WTC11 (cell line): Measurements from ENCODE around the gene MCF2L. TPM values are rescaled to one million over a fixed set of nuclear protein-coding genes. Genes with fewer than 3 reads are reported as not detected.

Experiments
- ATAC-seq: fragments of 200-7000 bp; cut with Tn5 transposase; 2 replicates; pipeline ENCODE4 v1.10.0; 2021; ENCODE audit warnings: mild to moderate bottlenecking, moderate library complexity
- CTCF ChIA-PET: fragments of 300-600 bp; sonication (Branson Sonifier 250); formaldehyde crosslinking; loops from one replicate; lab custom pipeline; 2021; ENCODE audit warnings: antibody characterized with exemption; lab: Charles Lee
- POLR2A ChIA-PET: fragments of 350-600 bp; sonication (Branson Sonifier 250); formaldehyde crosslinking; loops from one replicate; lab custom pipeline; 2021; ENCODE audit warnings: antibody characterized with exemption; lab: Charles Lee
- DNase-seq: peaks from one replicate; pipeline ENCODE4 v3.0.0; 2021; ENCODE audit warnings: low spot score
- H3K27ac Mint-ChIP-seq: 2 replicates; pipeline ENCODE4 v1.8.0; 2021; ENCODE audit warnings: mixed read lengths
- H3K27me3 Mint-ChIP-seq: 2 replicates; pipeline ENCODE4 v1.8.0; 2021; ENCODE audit warnings: low read depth, mild to moderate bottlenecking, moderate library complexity, mixed read lengths
- H3K36me3 Mint-ChIP-seq: 2 replicates; pipeline ENCODE4 v1.8.0; 2021; ENCODE audit warnings: mixed read lengths
- H3K4me1 Mint-ChIP-seq: 2 replicates; pipeline ENCODE4 v1.8.0; 2022; ENCODE audit warnings: mixed read lengths
- H3K4me3 Mint-ChIP-seq: 2 replicates; pipeline ENCODE4 v1.8.0; 2021; ENCODE audit warnings: mild to moderate bottlenecking, moderate library complexity, mixed read lengths
- H3K9me3 Mint-ChIP-seq: 2 replicates; pipeline ENCODE4 v1.8.0; 2021; ENCODE audit warnings: mixed read lengths
- CREB1 ChIP-seq: sonication (generic); formaldehyde crosslinking; IDR thresholded peaks from 2 replicates; pipeline ENCODE4 v1.8.0; 2023; ENCODE audit warnings: mild to moderate bottlenecking, missing genetic modification reagents
- ELF4 ChIP-seq: sonication (generic); formaldehyde crosslinking; IDR thresholded peaks from 2 replicates; pipeline ENCODE4 v1.8.1; 2022; ENCODE audit warnings: low read depth, mild to moderate bottlenecking, moderate library complexity, missing genetic modification reagents
- FOXK1 ChIP-seq: sonication (generic); formaldehyde crosslinking; IDR thresholded peaks from 2 replicates; pipeline ENCODE4 v1.8.0; 2022; ENCODE audit warnings: mild to moderate bottlenecking, moderate library complexity, missing genetic modification reagents
- GRHL2 ChIP-seq: fragments of 250-450 bp; sonication (Bioruptor Pico); IDR thresholded peaks from 2 replicates; pipeline ENCODE4 v1.8.0; 2022; ENCODE audit warnings: mild to moderate bottlenecking, moderate library complexity; ENCODE audit not compliant: insufficient replicate concordance, severe bottlenecking
- JAZF1 ChIP-seq: fragments of 250-450 bp; sonication (Bioruptor Pico); IDR thresholded peaks from 2 replicates; pipeline ENCODE4 v1.9.0; 2021; ENCODE audit warnings: moderate library complexity, mild to moderate bottlenecking, inconsistent platforms
- MYBL2 ChIP-seq: sonication (generic); formaldehyde crosslinking; IDR thresholded peaks from 2 replicates; pipeline ENCODE4 v1.8.1; 2023; ENCODE audit warnings: mild to moderate bottlenecking, moderate library complexity, missing genetic modification reagents
- NFYB ChIP-seq: sonication (generic); formaldehyde crosslinking; conservative IDR thresholded peaks from 2 replicates; pipeline ENCODE4 v1.8.0; 2022; ENCODE audit warnings: low read depth, missing genetic modification reagents
- NR1H2 ChIP-seq: sonication (generic); formaldehyde crosslinking; IDR thresholded peaks from 2 replicates; pipeline ENCODE4 v1.9.0; 2021; ENCODE audit warnings: mild to moderate bottlenecking, moderate library complexity, missing genetic modification reagents
- NR3C1 ChIP-seq: sonication (generic); formaldehyde crosslinking; conservative IDR thresholded peaks from 2 replicates; pipeline ENCODE4 v1.8.1; 2023; ENCODE audit warnings: low read depth, mild to moderate bottlenecking, missing genetic modification reagents
- SMAD4 ChIP-seq: sonication (generic); formaldehyde crosslinking; IDR thresholded peaks from 2 replicates; pipeline ENCODE4 v1.8.0; 2022; ENCODE audit warnings: mild to moderate bottlenecking, missing genetic modification reagents
- SP1 ChIP-seq: sonication (generic); formaldehyde crosslinking; conservative IDR thresholded peaks from 2 replicates; pipeline ENCODE4 v1.8.1; 2022; ENCODE audit warnings: missing genetic modification reagents
- ZNF138 ChIP-seq: sonication (generic); formaldehyde crosslinking; conservative IDR thresholded peaks from 2 replicates; pipeline ENCODE4 v1.8.1; 2022; ENCODE audit warnings: mild to moderate bottlenecking, moderate library complexity, missing genetic modification reagents
- ZNF232 ChIP-seq: sonication (generic); formaldehyde crosslinking; IDR thresholded peaks from 2 replicates; pipeline ENCODE4 v1.8.0; 2022; ENCODE audit warnings: mild to moderate bottlenecking, missing genetic modification reagents
- ZNF396 ChIP-seq: fragments of 250-450 bp; sonication (Bioruptor Pico); IDR thresholded peaks from 2 replicates; pipeline ENCODE4 v1.8.0; 2021; ENCODE audit warnings: mild to moderate bottlenecking, moderate library complexity, borderline replicate concordance
- total RNA-seq: library from RNA; stranded (reverse); gene quantifications from 3 replicates; pipeline ENCODE4 v1.2.3, GENCODE V29; 2021
- TF ChIP-seq, protein P1 (sequence below): sonication (generic); formaldehyde crosslinking; IDR thresholded peaks from 2 replicates; pipeline ENCODE4 v1.8.1; 2023; ENCODE audit warnings: mild to moderate bottlenecking, missing genetic modification reagents, borderline replicate concordance
- TF ChIP-seq, protein P2 (sequence below): sonication (generic); formaldehyde crosslinking; IDR thresholded peaks from 2 replicates; pipeline ENCODE4 v1.8.1; 2023; ENCODE audit warnings: mild to moderate bottlenecking, moderate library complexity, missing genetic modification reagents
- TF ChIP-seq, protein P3 (sequence below): sonication (generic); formaldehyde crosslinking; conservative IDR thresholded peaks from 2 replicates; pipeline ENCODE4 v1.8.1; 2023; ENCODE audit warnings: mild to moderate bottlenecking, low read depth, missing genetic modification reagents, moderate library complexity
- TF ChIP-seq, protein P4 (sequence below): sonication (generic); formaldehyde crosslinking; IDR thresholded peaks from 2 replicates; pipeline ENCODE4 v1.8.0; 2022; ENCODE audit warnings: mild to moderate bottlenecking, missing genetic modification reagents
- TF ChIP-seq, protein P5 (sequence below): sonication (generic); formaldehyde crosslinking; IDR thresholded peaks from 2 replicates; pipeline ENCODE4 v1.8.1; 2022; ENCODE audit warnings: mild to moderate bottlenecking, missing genetic modification reagents, moderate library complexity, borderline replicate concordance

MCF2L gene
- total RNA-seq, 1 experiment from 2014 or later = 34.8 TPM

DNA sequence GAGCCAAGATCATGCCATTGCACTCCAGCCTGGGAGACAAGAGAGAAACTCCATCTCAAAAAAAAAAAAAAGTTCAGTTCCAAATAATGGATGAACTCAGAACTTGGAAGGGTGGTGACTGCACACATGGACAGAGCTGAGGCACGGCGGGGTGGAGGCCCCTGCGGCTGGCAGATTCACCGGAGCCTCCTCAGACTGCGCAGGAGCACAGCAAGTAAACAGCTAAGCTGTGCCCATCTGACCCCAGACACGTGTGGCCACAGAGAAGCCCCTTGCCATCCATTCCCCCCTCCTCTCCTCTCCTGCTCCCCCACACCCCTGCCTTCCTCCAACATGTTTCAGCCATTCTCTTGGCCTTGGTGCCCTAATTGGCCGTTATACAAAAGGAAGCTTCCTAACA lies 173.9 kb downstream of the MCF2L start:
- ChIA-PET CTCF (interaction anchor here (0.7 kb wide), 3 partner anchors 8 to 94 kb away, joined by 3 to 6 read pairs (median 4); no protein-coding TSS in a partner anchor), POLR2A (no interaction called here)
- TF ChIP-seq, protein P1, sequence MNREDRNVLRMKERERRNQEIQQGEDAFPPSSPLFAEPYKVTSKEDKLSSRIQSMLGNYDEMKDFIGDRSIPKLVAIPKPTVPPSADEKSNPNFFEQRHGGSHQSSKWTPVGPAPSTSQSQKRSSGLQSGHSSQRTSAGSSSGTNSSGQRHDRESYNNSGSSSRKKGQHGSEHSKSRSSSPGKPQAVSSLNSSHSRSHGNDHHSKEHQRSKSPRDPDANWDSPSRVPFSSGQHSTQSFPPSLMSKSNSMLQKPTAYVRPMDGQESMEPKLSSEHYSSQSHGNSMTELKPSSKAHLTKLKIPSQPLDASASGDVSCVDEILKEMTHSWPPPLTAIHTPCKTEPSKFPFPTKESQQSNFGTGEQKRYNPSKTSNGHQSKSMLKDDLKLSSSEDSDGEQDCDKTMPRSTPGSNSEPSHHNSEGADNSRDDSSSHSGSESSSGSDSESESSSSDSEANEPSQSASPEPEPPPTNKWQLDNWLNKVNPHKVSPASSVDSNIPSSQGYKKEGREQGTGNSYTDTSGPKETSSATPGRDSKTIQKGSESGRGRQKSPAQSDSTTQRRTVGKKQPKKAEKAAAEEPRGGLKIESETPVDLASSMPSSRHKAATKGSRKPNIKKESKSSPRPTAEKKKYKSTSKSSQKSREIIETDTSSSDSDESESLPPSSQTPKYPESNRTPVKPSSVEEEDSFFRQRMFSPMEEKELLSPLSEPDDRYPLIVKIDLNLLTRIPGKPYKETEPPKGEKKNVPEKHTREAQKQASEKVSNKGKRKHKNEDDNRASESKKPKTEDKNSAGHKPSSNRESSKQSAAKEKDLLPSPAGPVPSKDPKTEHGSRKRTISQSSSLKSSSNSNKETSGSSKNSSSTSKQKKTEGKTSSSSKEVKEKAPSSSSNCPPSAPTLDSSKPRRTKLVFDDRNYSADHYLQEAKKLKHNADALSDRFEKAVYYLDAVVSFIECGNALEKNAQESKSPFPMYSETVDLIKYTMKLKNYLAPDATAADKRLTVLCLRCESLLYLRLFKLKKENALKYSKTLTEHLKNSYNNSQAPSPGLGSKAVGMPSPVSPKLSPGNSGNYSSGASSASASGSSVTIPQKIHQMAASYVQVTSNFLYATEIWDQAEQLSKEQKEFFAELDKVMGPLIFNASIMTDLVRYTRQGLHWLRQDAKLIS (CRISPR knock-in tag) = no peak
- TF ChIP-seq ZNF396 (CRISPR knock-in tag) (no peak), SMAD4 (CRISPR knock-in tag) (no peak), ZNF232 (CRISPR knock-in tag) (no peak), SP1 (CRISPR knock-in tag) (no peak), ELF4 (no peak), JAZF1 (CRISPR knock-in tag) (no peak), GRHL2 (CRISPR knock-in tag) (no peak)
- TF ChIP-seq, protein P2, sequence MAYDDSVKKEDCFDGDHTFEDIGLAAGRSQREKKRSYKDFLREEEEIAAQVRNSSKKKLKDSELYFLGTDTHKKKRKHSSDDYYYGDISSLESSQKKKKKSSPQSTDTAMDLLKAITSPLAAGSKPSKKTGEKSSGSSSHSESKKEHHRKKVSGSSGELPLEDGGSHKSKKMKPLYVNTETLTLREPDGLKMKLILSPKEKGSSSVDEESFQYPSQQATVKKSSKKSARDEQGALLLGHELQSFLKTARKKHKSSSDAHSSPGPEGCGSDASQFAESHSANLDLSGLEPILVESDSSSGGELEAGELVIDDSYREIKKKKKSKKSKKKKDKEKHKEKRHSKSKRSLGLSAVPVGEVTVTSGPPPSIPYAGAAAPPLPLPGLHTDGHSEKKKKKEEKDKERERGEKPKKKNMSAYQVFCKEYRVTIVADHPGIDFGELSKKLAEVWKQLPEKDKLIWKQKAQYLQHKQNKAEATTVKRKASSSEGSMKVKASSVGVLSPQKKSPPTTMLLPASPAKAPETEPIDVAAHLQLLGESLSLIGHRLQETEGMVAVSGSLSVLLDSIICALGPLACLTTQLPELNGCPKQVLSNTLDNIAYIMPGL = no peak
- TF ChIP-seq, protein P3, sequence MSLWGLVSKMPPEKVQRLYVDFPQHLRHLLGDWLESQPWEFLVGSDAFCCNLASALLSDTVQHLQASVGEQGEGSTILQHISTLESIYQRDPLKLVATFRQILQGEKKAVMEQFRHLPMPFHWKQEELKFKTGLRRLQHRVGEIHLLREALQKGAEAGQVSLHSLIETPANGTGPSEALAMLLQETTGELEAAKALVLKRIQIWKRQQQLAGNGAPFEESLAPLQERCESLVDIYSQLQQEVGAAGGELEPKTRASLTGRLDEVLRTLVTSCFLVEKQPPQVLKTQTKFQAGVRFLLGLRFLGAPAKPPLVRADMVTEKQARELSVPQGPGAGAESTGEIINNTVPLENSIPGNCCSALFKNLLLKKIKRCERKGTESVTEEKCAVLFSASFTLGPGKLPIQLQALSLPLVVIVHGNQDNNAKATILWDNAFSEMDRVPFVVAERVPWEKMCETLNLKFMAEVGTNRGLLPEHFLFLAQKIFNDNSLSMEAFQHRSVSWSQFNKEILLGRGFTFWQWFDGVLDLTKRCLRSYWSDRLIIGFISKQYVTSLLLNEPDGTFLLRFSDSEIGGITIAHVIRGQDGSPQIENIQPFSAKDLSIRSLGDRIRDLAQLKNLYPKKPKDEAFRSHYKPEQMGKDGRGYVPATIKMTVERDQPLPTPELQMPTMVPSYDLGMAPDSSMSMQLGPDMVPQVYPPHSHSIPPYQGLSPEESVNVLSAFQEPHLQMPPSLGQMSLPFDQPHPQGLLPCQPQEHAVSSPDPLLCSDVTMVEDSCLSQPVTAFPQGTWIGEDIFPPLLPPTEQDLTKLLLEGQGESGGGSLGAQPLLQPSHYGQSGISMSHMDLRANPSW (CRISPR knock-in tag) = no peak
- TF ChIP-seq, protein P4, sequence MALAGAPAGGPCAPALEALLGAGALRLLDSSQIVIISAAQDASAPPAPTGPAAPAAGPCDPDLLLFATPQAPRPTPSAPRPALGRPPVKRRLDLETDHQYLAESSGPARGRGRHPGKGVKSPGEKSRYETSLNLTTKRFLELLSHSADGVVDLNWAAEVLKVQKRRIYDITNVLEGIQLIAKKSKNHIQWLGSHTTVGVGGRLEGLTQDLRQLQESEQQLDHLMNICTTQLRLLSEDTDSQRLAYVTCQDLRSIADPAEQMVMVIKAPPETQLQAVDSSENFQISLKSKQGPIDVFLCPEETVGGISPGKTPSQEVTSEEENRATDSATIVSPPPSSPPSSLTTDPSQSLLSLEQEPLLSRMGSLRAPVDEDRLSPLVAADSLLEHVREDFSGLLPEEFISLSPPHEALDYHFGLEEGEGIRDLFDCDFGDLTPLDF (CRISPR knock-in tag) = no peak
- Mint-ChIP-seq H3K4me3 (no peak overlapping the region), H3K9me3 (no peaks in the 10 kb centered on the region), H3K27me3 (no peaks in the 10 kb centered on the region), H3K27ac (no peak overlapping the region), H3K4me1 (peaks cover 2% of the 10 kb centered on the region), H3K36me3 (no peaks in the 10 kb centered on the region)
- ATAC-seq = no peak
- no peak for DNase-seq

DNA sequence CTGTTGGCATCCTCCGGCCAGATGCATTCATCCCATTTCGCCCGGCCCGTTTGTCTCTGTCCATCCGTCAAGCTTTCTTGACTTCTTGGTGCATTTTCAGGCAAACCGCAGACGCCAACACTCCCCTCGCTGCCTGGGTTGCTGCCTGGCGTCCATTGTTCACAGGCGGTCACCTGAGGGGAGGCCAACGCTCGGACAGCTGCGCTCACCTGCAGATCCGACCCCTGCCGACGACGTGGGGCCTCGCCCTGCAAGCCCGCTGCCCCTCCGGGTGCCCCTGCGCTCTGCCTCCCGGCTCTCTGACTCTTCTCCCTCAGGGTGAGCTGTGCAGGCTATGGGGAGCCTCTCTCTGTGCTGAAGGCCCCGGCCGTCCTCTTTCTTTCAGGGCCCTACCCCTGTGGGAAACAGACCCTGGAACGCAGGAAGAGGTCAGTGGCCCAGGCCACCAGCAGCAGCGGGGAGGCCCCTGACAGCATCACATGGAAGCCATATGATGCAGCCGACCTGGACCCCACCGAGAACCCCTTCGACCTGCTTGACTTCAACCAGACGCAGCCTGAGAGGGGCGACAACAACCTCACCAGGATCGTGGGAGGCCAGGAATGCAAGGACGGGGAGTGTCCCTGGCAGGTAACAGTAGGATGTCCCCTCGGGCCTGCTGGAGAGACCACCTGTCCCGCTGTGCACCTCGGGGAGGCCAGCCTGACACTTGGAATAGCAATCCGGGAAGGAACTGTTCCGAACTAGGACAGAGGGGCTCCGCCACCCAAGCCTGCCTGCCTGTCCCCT lies 174.6 kb downstream of the MCF2L start:
- H3K27me3 Mint-ChIP-seq = no peaks in the 10 kb centered on the region
- DNase-seq (no peak), ATAC-seq (no peak)
- CTCF ChIA-PET = interaction anchor here (0.7 kb wide), 3 partner anchors 9 to 93 kb away, joined by 3 to 6 read pairs (median 4); no protein-coding TSS in a partner anchor
- no peak overlapping the region for H3K27ac Mint-ChIP-seq
- no peaks in the 10 kb centered on the region for H3K36me3 Mint-ChIP-seq
- no peaks in the 10 kb centered on the region for H3K9me3 Mint-ChIP-seq
- H3K4me3 Mint-ChIP-seq = no peak overlapping the region
- H3K4me1 Mint-ChIP-seq = no peaks in the 10 kb centered on the region
- POLR2A ChIA-PET = no interaction called here
- TF ChIP-seq, protein P1 (CRISPR knock-in tag) = no peak
- TF ChIP-seq NR1H2 (CRISPR knock-in tag) = no peak
- no peak for TF ChIP-seq SP1 (CRISPR knock-in tag)
- TF ChIP-seq ZNF138 (CRISPR knock-in tag) = no peak
- TF ChIP-seq NR3C1 = no peak
- no peak for TF ChIP-seq NFYB (CRISPR knock-in tag)
- no peak for TF ChIP-seq FOXK1 (CRISPR knock-in tag)
- no peak for TF ChIP-seq MYBL2 (CRISPR knock-in tag)
- no peak for TF ChIP-seq CREB1 (CRISPR knock-in tag)
- TF ChIP-seq, protein P5, sequence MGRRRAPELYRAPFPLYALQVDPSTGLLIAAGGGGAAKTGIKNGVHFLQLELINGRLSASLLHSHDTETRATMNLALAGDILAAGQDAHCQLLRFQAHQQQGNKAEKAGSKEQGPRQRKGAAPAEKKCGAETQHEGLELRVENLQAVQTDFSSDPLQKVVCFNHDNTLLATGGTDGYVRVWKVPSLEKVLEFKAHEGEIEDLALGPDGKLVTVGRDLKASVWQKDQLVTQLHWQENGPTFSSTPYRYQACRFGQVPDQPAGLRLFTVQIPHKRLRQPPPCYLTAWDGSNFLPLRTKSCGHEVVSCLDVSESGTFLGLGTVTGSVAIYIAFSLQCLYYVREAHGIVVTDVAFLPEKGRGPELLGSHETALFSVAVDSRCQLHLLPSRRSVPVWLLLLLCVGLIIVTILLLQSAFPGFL (CRISPR knock-in tag) = no peak
